Activated CD4-positive, alpha-beta T cell treated with anti-CD3 and anti-CD28 coated beads, Interleukin-2, amount 50 U/mL, for 24 hours (primary cell): ENCODE data around the gene RAB5IF.
"Not testable (repeated sequence)": the region's sequence is repeated elsewhere in the genome, so short reads cannot be mapped to it uniquely, and the experiment has no call there.

Experiments
- DNase-seq, 2 donors: peaks; one replicate each; pipeline ENCODE4 v3.0.0-alpha.2; 2020; ENCODE audit warnings: low read depth in 1 of 2, low spot score in 1 of 2

The RAB5IF gene

DNA sequence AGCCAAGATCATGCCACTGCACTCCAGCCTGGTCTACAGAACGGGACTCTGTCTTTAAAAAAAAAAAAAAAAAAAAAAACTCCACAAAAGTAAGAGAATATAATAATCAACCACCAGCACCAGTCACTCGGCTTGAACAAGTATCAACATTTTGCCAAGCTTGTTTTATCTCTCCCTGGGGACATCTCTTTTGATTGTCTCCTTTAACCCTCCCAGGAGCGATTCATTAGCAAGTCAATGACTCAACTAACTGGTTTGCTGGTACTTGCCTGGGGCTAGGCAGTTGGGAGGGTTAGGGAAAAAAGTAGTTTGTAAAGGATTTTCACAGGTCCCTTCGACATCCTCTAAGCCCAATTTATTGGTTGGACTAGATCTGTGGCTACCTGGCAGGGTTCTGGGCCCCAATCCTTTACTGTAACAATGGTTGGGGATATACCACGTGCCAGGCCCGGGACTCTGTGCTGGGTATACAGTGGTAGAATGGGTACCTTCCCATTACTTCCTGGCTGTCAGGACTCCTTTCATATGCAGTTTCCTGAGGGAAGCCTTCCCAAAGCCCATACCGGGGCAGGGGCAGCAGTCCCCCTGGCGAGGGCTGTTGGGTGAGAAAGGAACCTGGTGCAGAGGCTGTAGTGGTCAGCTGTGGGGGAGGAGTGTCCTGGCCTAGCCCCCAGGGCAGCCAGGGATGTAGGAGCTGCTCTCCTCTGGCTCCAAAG is 20.0 kb upstream of the RAB5IF start:
- DNase-seq: no peak

DNA sequence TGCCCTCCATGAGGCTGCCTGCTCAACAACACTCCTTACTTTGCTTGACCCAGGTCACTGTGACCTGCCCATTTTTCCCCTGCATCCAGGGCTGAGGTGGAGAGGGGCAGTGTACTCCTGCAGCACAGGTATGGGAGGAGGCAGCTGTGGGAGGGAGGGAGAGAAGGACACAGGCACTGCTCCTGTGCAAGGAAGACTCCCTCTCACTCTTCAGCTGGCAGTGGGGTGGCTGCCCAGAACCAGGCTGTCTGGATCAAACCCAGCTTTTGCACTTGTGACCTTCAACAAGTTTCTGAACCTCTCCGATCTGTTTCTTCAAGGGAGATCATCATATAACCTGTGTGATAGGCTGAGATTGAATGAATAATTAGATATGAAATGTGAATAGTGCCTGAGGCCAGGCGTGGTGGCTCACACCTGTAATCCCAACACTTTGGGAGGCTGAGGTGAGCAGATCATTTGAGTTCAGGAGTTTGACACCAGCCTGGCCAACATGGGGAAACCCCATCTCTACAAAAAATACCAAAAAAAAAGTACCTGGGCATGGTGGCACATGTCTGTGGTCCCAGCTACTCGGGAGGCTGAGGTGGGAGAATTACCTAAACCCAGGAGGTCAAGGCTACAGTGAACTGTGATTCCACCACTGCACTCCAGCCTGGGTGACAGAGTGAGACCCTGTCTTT is 18.1 kb upstream of the RAB5IF start:
- no peak for DNase-seq

DNA sequence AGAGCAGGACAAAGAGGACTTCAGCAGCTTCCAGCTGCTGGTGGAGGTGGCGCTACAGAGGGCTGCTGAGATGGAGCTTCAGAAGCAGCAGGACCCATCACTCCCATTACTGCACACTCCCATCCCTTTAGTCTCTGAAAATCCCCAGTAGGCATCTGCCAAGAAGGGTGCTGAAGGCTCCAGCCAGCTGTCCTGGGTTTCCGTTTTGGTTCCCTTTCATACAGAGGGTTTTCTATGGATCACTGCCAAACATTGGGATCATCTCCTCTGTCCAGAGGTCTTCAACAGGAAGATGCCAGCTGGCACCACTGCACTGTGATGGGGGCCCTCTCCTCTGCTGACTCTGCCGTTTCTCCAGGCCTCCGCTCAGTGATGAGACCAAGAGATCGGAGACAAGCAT is 14.3 kb upstream of the RAB5IF start:
- no peak for DNase-seq

DNA sequence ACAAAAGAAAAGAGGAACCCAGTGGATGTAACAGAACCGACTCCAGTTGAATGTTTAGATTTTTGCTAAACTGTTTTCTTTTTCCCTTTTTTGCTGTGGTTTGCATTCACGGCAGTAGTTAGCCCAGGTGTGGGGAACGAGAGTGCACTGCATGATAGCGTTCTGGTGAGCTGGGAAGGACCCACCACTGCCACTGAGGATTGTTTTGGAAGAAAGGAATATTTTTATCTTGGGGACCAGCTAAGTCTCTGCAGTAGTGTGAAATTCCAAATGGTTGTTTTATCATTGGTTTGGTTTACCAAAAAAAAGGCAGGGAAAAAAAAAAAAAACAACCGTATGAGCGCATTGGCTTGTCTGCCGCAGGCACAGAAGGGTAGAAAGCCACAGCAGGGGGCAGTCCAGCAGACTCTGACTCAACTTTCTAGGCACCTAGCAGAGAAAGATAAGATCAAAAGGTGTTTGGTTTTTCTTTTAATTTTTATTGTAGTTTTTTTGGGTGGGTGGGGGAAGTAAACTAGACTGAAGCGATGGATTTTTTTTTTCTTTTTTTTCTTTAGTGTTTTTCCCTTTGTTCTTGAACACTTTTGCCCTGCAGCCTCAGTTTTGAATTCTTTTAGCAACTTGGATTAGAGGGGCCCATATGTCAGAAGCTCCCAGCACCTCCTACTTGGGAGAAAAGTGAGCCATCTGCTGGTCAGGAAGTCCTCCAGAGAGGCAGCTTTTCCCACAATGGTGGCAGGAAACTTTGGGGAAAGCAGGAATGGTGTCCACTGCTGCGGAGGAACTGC is 13.5 kb upstream of the RAB5IF start:
- DNase-seq: no peak

DNA sequence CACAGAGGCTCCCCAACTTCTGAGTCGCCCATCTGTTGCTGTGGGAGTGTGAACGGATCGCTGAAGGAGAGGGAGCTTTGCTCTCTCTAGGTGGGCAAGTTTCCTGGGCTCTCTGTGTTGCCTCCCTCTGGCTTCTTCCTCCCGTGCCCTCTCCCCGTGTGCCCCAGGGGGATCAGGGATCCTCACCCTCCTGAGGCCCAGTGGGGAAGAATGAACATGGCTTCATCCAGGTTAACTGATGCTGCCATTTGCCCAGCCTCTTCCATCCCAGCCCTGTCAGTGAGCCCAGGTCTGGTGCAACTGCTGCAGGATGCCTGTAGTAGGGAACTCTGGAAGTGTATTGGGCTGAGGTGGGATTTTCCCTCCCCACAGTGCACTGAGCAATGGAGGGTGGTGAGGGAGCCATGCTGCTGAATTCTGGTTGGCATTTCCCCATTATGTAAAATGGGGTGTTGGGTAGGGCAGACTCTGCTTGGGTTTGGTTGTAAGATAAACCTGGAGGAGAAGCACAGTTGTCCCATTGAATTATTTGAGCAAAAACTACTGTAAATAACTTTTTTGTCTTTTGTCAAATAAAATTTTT is 12.1 kb upstream of the RAB5IF start:
- DNase-seq: no peak

DNA sequence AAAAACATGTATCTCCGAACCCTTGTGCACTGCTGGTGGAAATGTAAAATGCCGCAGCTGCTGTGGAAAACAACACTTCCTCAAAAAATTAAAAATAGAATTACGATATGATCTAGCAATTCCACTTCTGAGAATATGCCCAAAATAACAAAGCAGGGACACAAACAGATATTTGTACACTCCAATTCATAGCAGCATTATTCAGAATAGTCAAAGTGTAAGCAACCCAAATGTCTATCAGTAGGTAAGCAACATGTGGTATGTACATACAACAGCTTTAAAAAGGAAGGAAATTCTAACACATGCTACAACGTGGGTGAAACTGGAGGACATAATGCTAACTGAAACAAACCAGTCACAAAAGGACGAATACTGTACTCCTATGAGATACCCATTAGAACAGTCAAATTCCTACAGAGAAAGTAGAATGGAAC is 5.7 kb upstream of the RAB5IF start:
- no peak for DNase-seq

DNA sequence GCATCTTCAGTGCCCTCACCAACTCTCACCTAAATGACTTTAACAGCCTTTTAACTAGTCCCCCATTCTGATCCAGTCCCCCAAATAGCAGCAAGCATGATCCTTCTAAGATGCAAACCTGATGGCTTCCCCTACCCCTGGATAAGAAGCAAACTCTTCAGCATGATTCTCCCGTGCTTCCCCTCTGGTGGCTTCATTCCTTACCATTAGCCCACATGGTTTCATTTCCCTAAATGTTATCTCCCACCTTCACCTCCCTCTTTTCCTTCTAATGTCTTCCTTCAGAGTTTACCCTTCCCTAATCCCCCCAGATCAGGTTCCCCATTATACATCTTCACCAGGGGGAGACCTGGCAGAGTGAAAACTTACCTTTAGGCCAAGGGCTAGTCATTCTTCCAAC is 4.0 kb upstream of the RAB5IF start:
- DNase-seq: no peak

DNA sequence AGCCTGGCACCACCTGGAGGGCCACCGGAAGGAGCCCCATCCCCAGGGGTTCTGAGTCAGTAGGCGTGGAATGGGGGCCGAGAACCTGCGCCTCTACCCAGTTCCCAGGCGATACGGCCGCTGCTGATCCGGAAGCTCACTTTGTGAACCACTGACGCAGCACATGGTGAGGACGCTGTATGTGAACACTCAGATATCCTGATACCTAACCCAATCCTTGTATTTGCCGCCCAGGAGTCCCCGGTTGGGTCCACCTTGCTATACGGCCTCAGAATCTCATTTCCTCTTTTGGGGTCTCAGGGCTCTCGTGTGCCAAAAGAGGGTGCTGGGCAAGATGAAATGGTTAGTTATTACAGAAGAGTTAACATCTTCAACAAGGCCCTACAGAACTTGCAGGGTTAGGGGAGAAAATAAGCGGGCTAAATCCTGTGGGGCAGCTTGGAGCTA is 604 bp upstream of the RAB5IF start:
- no peak for DNase-seq

DNA sequence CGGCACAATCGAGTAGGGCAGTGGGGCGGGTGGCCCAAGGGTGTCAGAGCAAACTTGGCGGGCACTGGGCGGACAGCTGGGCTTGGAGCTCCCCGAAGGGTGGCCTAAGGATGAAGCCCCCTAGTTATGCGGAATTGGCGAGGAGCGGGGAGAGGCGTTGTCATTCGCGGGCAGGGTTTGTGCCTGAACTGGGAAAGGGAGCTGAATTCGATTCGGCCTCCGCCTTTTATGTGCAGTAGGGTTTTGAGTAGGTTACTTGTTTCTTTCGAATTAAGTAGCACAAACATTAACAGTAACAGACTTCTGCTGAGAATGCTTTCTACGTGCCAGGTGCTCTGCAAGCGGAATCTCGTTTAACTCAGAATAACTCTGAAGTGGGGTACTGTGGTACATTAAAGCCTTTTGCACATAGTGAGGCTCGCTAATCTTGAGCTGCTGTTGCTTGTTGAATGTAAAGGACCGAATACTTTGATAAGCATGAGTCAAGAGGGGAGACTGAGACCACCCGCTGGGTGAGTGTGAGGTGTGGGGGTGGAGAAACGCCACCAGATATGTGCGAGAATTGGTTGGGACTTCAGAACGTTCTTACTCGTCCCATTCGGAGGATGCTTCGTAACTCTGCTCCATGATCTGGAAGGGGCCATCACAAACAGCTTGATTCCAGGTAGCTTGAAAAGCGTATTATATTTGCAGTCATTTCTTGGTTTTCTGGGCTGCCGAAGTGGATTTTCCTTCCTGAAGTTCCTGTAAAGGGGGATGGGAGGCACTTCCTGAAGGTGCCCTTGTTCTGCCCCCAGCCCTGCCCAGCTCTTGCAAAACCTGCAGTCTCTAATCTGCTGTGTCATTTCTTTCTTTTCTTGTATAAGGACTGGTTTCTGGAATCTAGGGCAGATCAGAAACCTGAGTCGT is 833 bp downstream of the RAB5IF start:
- DNase-seq: no peak

DNA sequence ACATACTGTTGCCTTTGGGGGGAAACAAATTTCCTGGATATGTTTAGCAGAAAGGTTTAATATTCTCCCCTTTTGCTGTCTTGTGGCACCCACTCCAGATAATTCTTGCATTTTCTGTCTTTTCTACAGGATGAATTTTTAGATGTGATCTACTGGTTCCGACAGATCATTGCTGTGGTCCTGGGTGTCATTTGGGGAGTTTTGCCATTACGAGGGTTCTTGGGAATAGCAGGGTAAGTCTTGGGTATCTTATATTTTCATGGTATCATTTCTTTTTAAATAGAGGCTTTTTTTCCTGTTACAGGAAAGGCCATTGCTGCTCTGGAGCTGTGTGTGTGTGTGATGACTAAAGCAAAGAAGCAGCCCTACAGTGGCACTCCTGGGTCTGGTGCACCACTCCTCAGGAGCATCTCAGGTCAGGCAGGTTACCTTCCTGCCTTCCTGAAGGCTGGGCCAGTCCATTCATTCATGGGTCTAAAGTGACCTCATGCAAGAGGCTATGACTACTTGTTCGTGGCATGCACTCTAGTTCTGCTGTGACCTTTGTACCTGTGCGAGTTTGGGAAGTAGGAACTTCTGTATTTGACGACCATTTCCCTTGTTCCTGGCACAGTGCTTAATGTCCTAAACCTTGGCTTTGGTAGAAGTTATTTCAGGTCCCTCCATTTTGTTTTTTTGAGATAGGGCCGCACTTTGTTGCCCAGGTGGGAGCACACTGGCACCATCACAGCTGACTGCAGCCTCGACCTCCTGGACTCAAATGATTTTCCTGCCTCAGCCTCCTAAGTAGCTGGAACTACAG is 2.2 kb downstream of the RAB5IF start:
- no peak for DNase-seq

DNA sequence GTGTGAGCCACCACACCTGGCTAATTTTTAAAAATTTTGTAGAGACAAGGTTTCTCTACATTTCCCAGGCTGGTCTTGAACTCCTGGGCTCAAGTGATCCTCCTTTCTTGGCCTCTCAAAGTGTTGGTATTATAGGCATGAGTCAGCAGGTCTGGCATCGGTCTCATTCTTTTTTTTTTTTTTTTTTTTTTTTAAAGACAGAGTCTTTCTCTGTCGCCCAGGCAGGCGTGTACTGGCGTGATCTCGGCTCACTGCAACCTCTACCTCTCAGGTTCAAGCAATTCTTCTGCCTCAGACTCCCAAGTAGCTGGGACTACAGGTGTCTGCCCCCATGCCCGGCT is 2.8 kb downstream of the RAB5IF start:
- not testable (repeated sequence) for DNase-seq

DNA sequence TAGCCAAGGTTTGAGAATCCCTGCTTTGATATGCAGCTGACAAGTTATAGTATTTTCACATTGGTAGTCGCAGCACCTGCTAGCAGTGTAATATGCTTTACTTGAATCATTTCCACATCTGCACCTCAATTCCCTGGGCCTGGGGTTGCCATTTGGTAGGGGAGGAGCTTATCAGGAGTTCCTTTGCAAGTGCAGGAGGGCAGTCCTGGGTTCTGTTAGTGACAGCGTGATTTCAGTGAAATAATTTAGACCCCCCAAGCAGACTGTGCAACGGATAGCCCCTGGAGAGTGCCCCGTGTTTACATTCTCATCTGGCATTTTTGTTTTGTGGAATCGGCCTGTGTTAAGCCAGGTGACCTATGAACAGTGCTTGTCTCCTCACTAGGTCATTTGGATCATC is 6.0 kb downstream of the RAB5IF start:
- DNase-seq: no peak

DNA sequence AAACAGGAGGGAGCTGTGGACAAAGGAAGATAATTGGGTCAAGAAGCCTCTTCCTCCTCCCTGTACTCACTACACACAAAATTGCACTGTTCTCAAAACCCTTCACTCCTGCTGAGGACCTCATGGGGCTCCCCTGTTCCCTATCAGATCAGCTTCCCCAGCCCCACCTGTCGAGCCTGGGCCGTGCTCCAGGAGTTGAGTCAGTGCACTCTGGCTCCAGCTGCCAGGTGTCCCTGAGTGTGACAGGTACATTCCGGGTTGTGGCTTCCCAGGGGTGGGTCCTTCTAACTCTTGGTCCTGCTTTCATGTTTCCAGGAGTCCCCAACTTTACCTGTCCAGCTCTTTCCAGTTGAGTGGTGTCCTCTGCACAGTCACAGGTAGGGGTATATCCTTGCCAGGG is 8.4 kb downstream of the RAB5IF start:
- DNase-seq: no peak

DNA sequence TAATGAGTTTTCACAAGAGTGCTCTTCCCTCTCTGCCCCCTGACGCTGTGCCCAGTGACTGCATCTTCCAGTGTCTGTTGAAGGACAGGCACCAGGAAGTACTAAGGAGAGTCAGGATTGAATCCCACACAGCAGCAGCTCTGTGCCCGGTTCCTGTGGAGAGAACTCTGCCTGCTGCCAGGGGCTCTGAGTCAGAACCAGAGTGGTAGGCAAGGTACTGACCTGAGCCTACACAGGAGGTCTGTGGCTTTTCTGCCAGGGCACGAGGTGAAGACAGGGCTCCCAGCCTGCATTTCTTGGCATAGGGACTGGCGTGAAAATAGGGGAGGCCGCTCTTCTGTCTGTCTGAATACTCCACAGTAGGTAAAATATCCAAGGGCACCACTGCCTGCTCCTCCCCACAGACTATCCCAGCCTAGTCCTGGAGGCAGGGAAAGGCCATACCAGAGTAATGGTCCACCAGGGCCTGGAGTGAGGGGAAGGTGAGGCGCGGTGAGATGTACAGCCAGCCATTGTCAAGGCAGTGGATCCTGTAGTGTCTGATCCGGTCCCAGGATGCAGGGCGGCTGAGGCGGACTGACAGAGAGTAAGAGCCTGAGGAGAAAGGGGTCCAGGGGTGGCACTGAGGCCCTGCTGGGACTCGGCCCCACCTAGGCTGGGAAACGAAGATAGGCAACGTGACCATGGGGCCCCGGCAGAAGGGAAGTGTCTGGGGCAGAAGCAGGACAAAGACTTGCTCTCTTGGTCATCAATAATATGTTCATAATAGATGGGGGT is 9.4 kb downstream of the RAB5IF start:
- DNase-seq: no peak

DNA sequence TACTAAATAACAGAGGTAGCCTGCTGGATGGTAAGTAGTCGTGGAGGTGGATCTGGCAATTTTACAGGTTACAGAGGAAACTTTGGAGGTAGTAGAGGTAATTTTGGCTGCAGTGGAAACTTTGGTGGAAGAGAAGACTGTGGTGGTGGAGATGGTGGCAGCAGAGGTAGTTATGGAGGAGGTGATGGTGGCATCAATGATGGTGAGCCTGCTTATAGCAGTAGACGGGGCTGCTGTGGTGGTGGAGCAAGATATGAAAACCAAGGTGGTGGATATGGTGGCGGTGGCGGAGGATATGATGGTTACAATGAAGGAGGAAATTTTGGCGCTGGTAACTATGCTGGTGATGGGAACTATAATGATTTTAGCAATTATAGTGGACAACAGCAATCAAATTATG is 15.3 kb downstream of the RAB5IF start:
- no peak for DNase-seq

DNA sequence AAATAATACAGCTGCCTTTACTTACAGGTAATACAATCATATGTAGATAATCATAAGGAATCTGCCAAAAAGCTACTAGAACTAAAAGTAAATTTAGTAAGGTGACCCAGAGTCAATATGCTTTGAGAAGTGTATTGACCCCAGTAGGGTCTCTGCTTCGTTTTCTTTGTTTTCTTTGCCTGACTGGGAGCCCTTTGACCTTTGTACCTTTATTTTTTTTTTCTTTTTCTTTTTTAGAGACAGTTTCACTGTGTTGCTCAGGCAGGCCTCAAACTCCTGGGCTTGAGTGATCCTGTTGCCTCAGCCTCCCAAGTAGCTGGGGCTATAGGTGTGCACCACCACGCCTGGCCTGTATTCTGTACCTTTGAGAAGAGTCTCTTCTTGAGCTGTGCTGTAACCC is 17.9 kb downstream of the RAB5IF start:
- DNase-seq: no peak

DNA sequence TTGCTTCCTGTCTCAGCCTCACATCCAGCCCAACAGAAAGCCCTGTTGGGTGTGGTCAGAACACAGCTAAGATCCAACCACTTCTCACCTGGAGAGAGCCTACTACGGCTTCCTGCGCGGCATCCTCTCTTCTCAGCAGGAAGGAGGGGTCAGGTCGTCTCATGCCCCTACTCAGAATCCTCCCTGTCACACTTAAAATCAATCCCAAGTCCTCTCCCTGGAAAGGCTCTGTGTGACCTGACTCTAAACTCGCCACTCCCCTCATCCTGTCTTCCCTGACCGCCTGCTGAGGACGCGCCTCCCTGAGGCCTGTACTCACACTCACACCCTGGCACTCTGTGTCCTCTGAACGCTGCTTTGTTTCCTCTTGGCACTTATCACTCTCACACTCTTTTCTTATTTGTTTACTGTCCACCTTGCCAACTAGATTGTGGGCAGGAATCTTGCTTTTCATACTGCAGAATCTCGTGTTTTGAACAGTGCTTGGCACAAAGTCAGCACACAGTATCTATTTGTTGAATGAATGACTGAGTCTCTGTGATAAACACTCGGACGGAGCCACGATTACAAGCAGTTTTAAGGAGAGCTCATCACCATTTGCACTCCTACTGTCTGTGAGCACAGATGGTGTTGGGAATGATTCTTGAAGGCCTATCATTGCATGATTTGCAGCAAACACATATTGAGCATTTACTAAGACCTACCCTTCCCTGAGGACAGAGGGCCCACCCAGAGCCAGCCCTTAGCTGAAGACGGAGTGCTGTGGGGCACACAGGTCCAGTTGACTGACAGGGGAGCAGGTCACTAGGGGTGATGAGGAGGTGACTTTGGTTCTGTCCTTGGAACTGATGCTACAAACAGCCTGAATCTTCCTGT is 18.7 kb downstream of the RAB5IF start:
- no peak for DNase-seq

DNA sequence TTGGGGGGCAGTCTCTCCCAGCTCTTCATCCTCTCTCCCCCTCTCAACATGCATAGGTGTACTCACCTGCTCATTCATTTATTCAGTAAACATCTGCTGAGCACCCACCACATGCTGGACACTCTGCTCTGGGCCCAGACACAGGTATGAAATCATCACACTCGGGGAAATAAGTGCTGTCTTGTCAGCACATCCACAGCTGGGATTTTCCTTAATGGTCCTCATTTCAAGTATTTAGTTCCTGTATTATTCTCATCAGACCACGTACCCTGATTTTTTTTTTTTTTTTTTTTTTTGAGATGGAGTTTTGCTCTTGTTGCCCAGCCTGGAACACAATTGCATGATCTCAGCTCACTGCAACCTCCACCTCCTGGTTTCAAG is 19.4 kb downstream of the RAB5IF start:
- DNase-seq: no peak
